Lower lobe of right lung (tissue), 2 donors: ENCODE measurements around the gene GOLPH3L. TPM values are rescaled to one million over a fixed set of nuclear protein-coding genes. Genes with fewer than 3 reads are reported as not detected.
"Not testable (repeated sequence)": the region's sequence is repeated elsewhere in the genome, so short reads cannot be mapped to it uniquely, and the experiment has no call there.

Experiments
- ATAC-seq, 2 donors: fragments of 200-7000 bp; cut with Tn5 transposase; one replicate each; pipeline ENCODE4 v1.9.1; 2020 to 2022; ENCODE audit warnings: mild to moderate bottlenecking in 2 of 2, moderate library complexity in 2 of 2
- DNase-seq: peaks from one replicate; pipeline ENCODE4 v3.0.0-alpha.2; 2020
- H3K27ac ChIP-seq: fragments of 200-600 bp; one replicate; pipeline ENCODE4 v1.8.0; 2022
- H3K27me3 ChIP-seq: fragments of 200-600 bp; one replicate; pipeline ENCODE4 v1.8.0; 2022; ENCODE audit warnings: low read depth
- H3K36me3 ChIP-seq: fragments of 200-600 bp; one replicate; pipeline ENCODE4 v1.8.0; 2022; ENCODE audit warnings: mild to moderate bottlenecking
- H3K4me1 ChIP-seq: fragments of 200-600 bp; one replicate; pipeline ENCODE4 v1.8.0; 2022
- H3K4me3 ChIP-seq: fragments of 200-600 bp; one replicate; pipeline ENCODE4 v1.8.0; 2022; ENCODE audit warnings: mild to moderate bottlenecking
- H3K9me3 ChIP-seq: fragments of 200-600 bp; one replicate; pipeline ENCODE4 v1.8.0; 2022
- intact Hi-C: fragments of 100-400 bp; cut with DNase I; formaldehyde crosslinking; loops from one replicate; pipeline ENCODE4 v1.11.0; 2022
- total RNA-seq: library from RNA; stranded (reverse); fragmentation: NEBNext Ultra II Directional; extraction: Animal tissue kit (Norgen Biotek cat#: 25700); gene quantifications from one replicate; pipeline ENCODE4 v1.2.1, GENCODE V29; 2021
- TF ChIP-seq, protein P1 (sequence below): fragments of 200-600 bp; IDR thresholded peaks from one replicate; pipeline ENCODE4 v1.8.0; 2022; ENCODE audit warnings: antibody characterized with exemption, mild to moderate bottlenecking
- donor health status: DM: no; HTN: yes; CAD: no; lungs with severe emphysema.

Gene GOLPH3L
- total RNA-seq, 1 donor from 2014 or later, result 32.5 TPM

DNA sequence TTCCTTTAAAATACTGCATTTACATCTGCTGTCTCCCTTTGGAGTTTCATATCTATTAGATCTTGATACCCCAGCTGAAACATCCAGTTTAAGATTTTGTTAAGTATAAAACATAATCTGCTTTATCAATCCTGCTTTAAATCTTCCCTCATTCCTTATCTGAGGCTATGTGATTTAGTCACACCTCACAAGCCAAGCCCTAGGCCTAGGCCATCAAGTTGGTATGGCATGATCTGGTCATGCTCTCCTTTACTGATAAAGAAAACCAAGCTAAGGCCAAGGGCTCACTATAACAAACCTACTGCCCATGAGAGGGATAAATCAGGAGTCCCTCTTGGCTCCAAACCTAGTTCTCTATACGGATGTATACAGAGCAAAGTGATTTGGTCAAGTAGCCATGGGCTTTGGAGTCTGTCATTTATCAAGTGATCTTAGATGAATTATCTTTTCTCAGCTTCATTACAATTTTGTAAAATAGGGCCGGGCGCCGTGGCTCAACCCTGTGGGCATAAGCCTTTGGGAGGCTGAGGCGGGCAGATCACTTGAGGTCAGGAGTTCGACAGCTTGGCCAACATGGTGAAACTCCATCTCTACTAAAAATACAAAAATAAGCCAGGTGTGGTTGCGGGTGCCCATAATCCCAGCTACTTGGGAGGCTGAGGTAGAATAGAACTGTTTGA is 90.4 kb downstream of the GOLPH3L start:
- H3K36me3 ChIP-seq, result no peaks in the 10 kb centered on the region
- H3K4me1 ChIP-seq, result peaks cover 40% of the 10 kb centered on the region
- ATAC-seq, result no peak
- no peak overlapping the region for H3K4me3 ChIP-seq
- no peaks in the 10 kb centered on the region for H3K9me3 ChIP-seq
- no peaks in the 10 kb centered on the region for H3K27me3 ChIP-seq
- no peak for DNase-seq
- no peak overlapping the region for H3K27ac ChIP-seq
- TF ChIP-seq, protein P1, sequence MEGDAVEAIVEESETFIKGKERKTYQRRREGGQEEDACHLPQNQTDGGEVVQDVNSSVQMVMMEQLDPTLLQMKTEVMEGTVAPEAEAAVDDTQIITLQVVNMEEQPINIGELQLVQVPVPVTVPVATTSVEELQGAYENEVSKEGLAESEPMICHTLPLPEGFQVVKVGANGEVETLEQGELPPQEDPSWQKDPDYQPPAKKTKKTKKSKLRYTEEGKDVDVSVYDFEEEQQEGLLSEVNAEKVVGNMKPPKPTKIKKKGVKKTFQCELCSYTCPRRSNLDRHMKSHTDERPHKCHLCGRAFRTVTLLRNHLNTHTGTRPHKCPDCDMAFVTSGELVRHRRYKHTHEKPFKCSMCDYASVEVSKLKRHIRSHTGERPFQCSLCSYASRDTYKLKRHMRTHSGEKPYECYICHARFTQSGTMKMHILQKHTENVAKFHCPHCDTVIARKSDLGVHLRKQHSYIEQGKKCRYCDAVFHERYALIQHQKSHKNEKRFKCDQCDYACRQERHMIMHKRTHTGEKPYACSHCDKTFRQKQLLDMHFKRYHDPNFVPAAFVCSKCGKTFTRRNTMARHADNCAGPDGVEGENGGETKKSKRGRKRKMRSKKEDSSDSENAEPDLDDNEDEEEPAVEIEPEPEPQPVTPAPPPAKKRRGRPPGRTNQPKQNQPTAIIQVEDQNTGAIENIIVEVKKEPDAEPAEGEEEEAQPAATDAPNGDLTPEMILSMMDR, result no peak
- intact Hi-C loops, result no loop called here

GRCh38 chr1:150605451-150605731 is 91.6 kb downstream of the GOLPH3L start:
- H3K4me3 ChIP-seq, H3K36me3 ChIP-seq, intact Hi-C loops, ATAC-seq, DNase-seq, H3K27me3 ChIP-seq, H3K9me3 ChIP-seq: not testable (repeated sequence)
- H3K27ac ChIP-seq, result peak overlapping the region; percentile 72
- peaks cover 27% of the 10 kb centered on the region for H3K4me1 ChIP-seq

GRCh38 chr1:150604226-150604588 is 92.7 kb downstream of the GOLPH3L start:
- intact Hi-C loops, result no loop called here
- Histone ChIP-seq H3K4me3 (no peak overlapping the region), H3K36me3 (peaks cover 12% of the 10 kb centered on the region), H3K27ac (peak overlapping the region; percentile 72), H3K27me3 (no peaks in the 10 kb centered on the region), H3K9me3 (no peaks in the 10 kb centered on the region), H3K4me1 (peaks cover 16% of the 10 kb centered on the region)
- TF ChIP-seq, protein P1, result no peak
- ATAC-seq, result no peak
- no peak for DNase-seq

DNA sequence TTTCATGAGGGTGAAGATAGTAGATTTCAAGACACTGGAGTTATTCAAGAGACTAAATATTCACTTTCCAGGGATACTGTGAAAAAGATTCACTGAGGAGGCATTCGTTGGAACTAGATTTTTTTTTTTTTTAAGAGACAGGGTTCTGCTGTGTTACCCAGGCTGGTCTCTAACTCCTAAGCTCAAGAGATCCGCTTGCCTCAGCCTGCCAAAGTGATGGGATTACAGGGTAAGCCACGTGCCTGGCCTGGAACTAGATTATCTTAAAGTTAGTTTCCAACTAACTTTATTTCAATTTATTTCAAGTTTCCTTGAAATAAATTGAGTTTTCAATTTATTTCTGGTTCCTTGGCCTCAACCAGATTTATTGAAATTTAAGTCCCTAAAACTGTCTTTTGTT is 93.2 kb downstream of the GOLPH3L start:
- TF ChIP-seq, protein P1, result no peak
- Histone ChIP-seq H3K36me3 (peaks cover 12% of the 10 kb centered on the region), H3K4me3 (no peak overlapping the region), H3K9me3 (no peaks in the 10 kb centered on the region), H3K27me3 (no peaks in the 10 kb centered on the region), H3K4me1 (peaks cover 13% of the 10 kb centered on the region), H3K27ac (no peak overlapping the region)
- no peak for ATAC-seq
- no peak for DNase-seq
- intact Hi-C loops, result no loop called here

DNA sequence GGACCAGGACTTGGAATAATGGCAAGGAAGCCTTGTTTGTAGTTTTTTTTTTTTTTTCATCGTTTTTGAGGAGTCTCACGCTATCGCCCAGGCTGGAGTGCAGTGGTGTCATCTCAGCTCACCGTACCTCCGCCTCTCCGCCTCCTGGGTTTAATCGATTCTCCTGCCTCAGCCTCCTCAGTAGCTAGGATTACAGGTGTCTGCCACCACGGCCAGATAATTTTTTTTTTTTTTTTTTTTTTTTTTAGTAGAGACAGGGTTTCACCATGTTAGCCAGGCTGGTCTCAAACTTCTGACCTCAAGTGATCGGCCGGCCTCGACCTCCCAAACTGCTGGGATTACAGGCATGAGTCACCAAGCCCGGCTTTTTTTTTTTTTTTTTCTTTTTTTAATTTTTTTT is 94.6 kb downstream of the GOLPH3L start:
- H3K27ac ChIP-seq, intact Hi-C loops, H3K27me3 ChIP-seq, H3K9me3 ChIP-seq, DNase-seq, ATAC-seq, H3K4me3 ChIP-seq: not testable (repeated sequence)
- Histone ChIP-seq H3K4me1 (peaks cover 13% of the 10 kb centered on the region), H3K36me3 (peaks cover 12% of the 10 kb centered on the region)

DNA sequence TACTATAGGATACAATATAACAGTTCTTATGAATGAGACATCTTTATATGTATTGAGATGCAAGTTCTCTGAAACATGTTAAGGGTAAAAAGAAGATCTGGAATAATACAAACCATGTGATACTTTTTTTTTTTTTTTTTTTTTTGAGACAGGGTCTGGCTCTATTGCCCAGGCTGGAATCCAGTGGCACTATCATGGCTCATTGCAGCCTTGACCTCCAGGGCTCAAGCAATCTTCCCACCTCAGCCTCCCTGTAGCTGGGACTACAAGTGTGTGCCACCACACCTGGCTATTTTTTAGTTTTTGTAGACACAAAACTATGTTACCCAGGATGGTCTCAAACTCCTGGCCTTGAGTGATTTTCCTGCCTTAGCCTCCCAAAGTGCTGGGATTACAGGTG is 95.4 kb downstream of the GOLPH3L start:
- intact Hi-C loops, result no loop called here
- Histone ChIP-seq H3K27ac (no peak overlapping the region), H3K4me3 (no peak overlapping the region), H3K9me3 (no peaks in the 10 kb centered on the region), H3K27me3 (no peaks in the 10 kb centered on the region), H3K36me3 (peaks cover 12% of the 10 kb centered on the region), H3K4me1 (peaks cover 13% of the 10 kb centered on the region)
- TF ChIP-seq, protein P1, result no peak
- ATAC-seq, result no peak
- DNase-seq, result no peak

GRCh38 chr1:150598346-150598745 is 98.6 kb downstream of the GOLPH3L start:
- intact Hi-C loops, H3K27me3 ChIP-seq, DNase-seq, H3K9me3 ChIP-seq, H3K4me3 ChIP-seq, H3K27ac ChIP-seq, ATAC-seq, H3K4me1 ChIP-seq: not testable (repeated sequence)
- H3K36me3 ChIP-seq, result peaks cover 12% of the 10 kb centered on the region
